ENCODE measurements around the gene SNX20. TPM values are rescaled to one million over a fixed set of nuclear protein-coding genes. Genes with fewer than 3 reads are reported as not detected.

The SNX20 gene
- total RNA-seq, 2 donors from 2014 or later, result 0.86 to 1.6 TPM

- H3K27ac ChIP-seq, result no peak overlapping the region
- no peaks in the 10 kb centered on the region for H3K36me3 ChIP-seq
- DNase-seq, result no peak
- H3K9me3 ChIP-seq, result no peaks in the 10 kb centered on the region
- no peak for TF ChIP-seq CTCF (IDR thresholded peaks at IDR 0.05)
- intact Hi-C loops (cut with DNase I), result no loop called here
- H3K27me3 ChIP-seq, result no peaks in the 10 kb centered on the region
- H3K9ac ChIP-seq (ENCODE audit: low read depth in 2 of 2, low read length in 2 of 2), result no peak overlapping the region
- H3K4me3 ChIP-seq, result no peak overlapping the region
- no peaks in the 10 kb centered on the region for H3K4me1 ChIP-seq
Measured at GRCh38 chr16:50631985-50632576, 49.0 kb downstream of the SNX20 start.

GRCh38 chr16:50631249-50631984 lies 49.7 kb downstream of the SNX20 start:
- DNase-seq, result no peak

GRCh38 chr16:50630394-50631020 lies 50.6 kb downstream of the SNX20 start:
- Histone ChIP-seq H3K36me3 (no peaks in the 10 kb centered on the region), H3K27me3 (no peaks in the 10 kb centered on the region), H3K9ac (ENCODE audit: low read depth in 2 of 2, low read length in 2 of 2) (no peak overlapping the region), H3K9me3 (no peaks in the 10 kb centered on the region), H3K27ac (no peak overlapping the region), H3K4me1 (no peaks in the 10 kb centered on the region), H3K4me3 (no peak overlapping the region)
- no peak for DNase-seq
- intact Hi-C loops (cut with DNase I), result no loop called here
- TF ChIP-seq CTCF (IDR thresholded peaks at IDR 0.05), result no peak

More at GRCh38 chr16:50631249-50631984, 49.7 kb downstream of the SNX20 start:
- intact Hi-C loops (cut with DNase I), result no loop called here
- Histone ChIP-seq H3K36me3 (no peaks in the 10 kb centered on the region), H3K27ac (no peak overlapping the region), H3K27me3 (no peaks in the 10 kb centered on the region), H3K4me1 (no peaks in the 10 kb centered on the region), H3K9ac (ENCODE audit: low read depth in 2 of 2, low read length in 2 of 2) (no peak overlapping the region), H3K9me3 (no peaks in the 10 kb centered on the region), H3K4me3 (no peak overlapping the region)
- no peak for TF ChIP-seq CTCF (IDR thresholded peaks at IDR 0.05)

GRCh38 chr16:50629334-50629733 lies 51.8 kb downstream of the SNX20 start:
- Histone ChIP-seq H3K36me3 (no peaks in the 10 kb centered on the region), H3K9me3 (no peaks in the 10 kb centered on the region), H3K4me3 (no peak overlapping the region)

More at GRCh38 chr16:50629334-50629733, 51.8 kb downstream of the SNX20 start:
- Histone ChIP-seq H3K27ac (no peak overlapping the region), H3K27me3 (no peaks in the 10 kb centered on the region), H3K9ac (ENCODE audit: low read depth in 2 of 2, low read length in 2 of 2) (no peak overlapping the region), H3K4me1 (no peaks in the 10 kb centered on the region)
- DNase-seq, result no peak
- TF ChIP-seq CTCF (IDR thresholded peaks at IDR 0.05), result no peak
- intact Hi-C loops (cut with DNase I), result no loop called here

All from colonic mucosa (tissue), 4 donors.